Astrocyte of the cerebellum (primary cell): Measurements from ENCODE around the gene TOR1A.

Experiments used
- DNase-seq: peaks from one replicate; pipeline ENCODE4 v3.0.0-alpha.2; 2011; ENCODE audit warnings: low read depth
- H3K4me3 ChIP-seq: 2 replicates; pipeline ENCODE4 v1.5.1; 2011; ENCODE audit warnings: mild to moderate bottlenecking, low read depth, low read length, moderate library complexity
- in situ Hi-C: cut with HindIII; loops from 2 replicates; pipeline ENCODE4 v1.10.0; 2017; ENCODE audit warnings: low sequenced_read_pairs
- TF ChIP-seq, protein P1 (sequence below): IDR thresholded peaks from 2 replicates; pipeline ENCODE4 v1.5.1; 2012; ENCODE audit warnings: low read length, low read depth, moderate library complexity, mild to moderate bottlenecking; ENCODE audit errors: missing control alignments

The TOR1A gene

GRCh38 chr9:129841071-129841470 lies 17.1 kb upstream of the TOR1A start:
- H3K4me3 ChIP-seq, result no peak overlapping the region
- in situ Hi-C loops, result loop anchor here (25.0 kb wide), 1 partner anchor 246 kb away; no protein-coding TSS in a partner anchor
- no peak for DNase-seq
- TF ChIP-seq, protein P1, sequence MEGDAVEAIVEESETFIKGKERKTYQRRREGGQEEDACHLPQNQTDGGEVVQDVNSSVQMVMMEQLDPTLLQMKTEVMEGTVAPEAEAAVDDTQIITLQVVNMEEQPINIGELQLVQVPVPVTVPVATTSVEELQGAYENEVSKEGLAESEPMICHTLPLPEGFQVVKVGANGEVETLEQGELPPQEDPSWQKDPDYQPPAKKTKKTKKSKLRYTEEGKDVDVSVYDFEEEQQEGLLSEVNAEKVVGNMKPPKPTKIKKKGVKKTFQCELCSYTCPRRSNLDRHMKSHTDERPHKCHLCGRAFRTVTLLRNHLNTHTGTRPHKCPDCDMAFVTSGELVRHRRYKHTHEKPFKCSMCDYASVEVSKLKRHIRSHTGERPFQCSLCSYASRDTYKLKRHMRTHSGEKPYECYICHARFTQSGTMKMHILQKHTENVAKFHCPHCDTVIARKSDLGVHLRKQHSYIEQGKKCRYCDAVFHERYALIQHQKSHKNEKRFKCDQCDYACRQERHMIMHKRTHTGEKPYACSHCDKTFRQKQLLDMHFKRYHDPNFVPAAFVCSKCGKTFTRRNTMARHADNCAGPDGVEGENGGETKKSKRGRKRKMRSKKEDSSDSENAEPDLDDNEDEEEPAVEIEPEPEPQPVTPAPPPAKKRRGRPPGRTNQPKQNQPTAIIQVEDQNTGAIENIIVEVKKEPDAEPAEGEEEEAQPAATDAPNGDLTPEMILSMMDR, result no peak

- TF ChIP-seq, protein P1, result no peak
- in situ Hi-C loops, result loop anchor here (25.0 kb wide), 1 partner anchor 247 kb away; no protein-coding TSS in a partner anchor
- no peak overlapping the region for H3K4me3 ChIP-seq
- DNase-seq, result no peak
Observed at GRCh38 chr9:129840034-129840433, 16.1 kb upstream of the TOR1A start.

DNA sequence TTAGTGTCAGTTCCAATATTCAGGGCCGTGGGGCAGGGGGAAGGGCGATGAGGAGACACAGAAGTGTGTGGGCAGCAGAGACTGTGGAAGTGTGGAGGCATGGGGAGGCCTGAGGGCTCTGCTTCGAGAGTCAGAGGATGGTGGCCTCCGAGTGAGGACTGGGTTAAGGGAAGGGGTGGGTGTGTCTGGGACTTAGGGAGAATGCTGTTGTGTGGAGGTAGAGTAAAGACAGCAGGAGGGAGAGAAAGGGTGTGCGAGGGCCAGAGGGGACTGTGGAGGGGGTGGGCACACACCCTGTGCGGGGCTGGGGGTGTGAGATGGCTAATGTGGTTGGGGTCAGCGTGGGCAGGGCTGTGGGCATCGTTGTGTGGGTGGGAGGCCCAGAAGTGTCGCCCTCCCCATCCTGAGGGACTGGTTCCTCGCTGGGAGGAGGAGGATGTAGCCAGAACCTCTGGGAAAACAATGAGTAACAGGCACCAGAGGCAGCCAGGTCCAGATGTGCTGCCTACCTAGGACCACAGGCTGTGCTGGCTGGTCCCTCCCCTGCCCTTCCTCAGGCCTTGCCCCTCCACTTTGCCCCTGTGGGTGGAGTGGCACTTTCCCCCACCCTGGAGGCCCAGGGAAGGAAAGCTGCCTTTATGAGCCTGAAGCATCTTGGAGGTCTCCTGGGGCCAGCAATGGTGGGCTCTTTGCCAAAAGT lies 15.5 kb upstream of the TOR1A start:
- H3K4me3 ChIP-seq, result no peak overlapping the region
- in situ Hi-C loops, result loop anchor here (25.0 kb wide), 1 partner anchor 248 kb away; no protein-coding TSS in a partner anchor
- no peak for DNase-seq
- TF ChIP-seq, protein P1, result no peak

DNA sequence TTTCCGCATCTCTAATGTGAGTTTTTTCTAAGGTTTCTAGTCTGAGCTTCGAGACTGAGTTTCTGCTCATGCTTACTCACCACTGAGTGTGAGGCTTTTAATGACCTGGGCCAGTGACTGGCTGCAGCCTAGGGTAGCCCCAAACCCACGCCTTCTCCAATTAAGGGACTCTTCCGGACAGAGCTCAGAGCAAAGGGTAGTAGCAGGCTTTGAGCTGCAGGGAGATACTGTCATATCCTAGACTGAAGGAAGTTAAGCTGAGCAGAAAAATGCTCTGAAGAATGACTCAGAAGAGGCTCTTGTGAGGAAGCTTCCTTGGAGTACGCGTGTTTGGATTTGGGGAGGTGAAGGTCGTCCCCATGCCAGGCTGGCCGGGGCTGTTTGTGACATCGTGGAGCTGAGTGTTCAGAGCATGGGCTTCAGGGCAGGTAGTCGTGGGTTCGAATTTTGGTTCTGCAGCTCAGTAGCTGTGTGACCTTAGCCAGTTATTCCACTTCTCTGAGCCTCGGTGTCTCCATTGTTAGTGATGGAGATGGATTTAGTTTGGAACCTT lies 14.8 kb upstream of the TOR1A start:
- DNase-seq, result no peak
- in situ Hi-C loops, result loop anchor here (25.0 kb wide), 1 partner anchor 249 kb away; no protein-coding TSS in a partner anchor
- TF ChIP-seq, protein P1, result no peak
- no peak overlapping the region for H3K4me3 ChIP-seq

DNA sequence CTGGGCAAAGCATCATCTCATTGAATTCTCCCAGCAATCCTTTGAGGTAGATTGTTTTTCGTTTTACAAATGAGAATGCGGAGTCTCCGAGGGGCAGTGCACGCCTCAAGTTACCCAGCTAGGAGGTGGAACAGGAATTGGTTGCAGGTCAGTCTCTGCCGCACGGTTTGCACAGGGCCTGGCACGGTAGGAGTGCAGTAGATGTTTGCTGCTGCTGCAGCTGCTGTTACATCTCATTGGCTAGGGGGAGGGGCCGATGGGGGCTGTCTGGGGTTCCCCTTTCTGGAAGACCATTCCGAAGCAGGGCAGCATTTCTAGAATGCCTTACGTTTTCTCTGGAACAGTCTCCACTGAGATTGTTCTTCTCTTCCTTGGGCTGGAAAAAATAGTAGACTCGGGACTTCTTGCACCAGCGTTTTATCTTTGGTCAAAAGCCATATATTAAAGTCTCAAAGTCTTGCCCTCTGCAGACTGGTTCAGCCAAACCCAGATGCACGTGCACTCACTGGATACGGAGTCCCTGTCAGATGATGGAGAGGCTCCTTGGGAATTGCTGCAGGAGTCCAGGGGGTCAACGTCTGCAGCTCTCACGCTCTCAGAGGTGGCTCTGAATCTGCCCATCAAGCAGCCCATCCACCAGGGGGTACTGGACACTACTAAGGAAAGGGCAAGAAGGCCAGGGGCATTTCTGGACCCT lies 12.5 kb upstream of the TOR1A start:
- TF ChIP-seq, protein P1, result no peak
- no peak for DNase-seq
- in situ Hi-C loops, result loop anchor here (25.0 kb wide), 1 partner anchor 251 kb away; no protein-coding TSS in a partner anchor
- H3K4me3 ChIP-seq, result peak overlapping the region; percentile 76

DNA sequence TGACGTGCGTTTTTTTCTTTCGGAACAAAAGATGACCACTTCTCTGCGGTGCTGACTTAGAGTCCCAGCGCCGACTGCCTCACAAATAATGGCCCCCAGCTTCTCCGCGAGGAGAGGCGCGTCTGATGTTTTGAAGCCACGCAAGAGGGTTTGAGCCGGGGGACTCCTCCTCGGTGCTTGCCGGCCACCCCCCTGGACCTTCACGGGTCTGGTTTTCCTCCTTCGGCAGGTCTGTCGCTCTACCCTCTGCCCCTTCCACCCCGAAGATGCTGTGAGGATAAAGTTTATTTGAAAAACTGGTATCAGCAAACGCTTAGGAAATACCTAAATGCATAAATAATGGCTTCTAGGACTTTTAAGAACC lies 11.9 kb upstream of the TOR1A start:
- DNase-seq, result no peak
- in situ Hi-C loops, result loop anchor here (25.0 kb wide), 1 partner anchor 251 kb away; no protein-coding TSS in a partner anchor

More for the DNA sequence above, 11.9 kb upstream of the TOR1A start:
- TF ChIP-seq, protein P1, result no peak
- H3K4me3 ChIP-seq, result peak overlapping the region; percentile 76
